ENCODE data around the gene AKT3. TPM values are rescaled to one million over a fixed set of nuclear protein-coding genes. Genes with fewer than 3 reads are reported as not detected.
A peak's percentile ranks its signal among the peaks of the same experiment; 100 is the strongest.

AKT3 gene
- total and polyA plus RNA-seq, 7 donors, result 2.1 to 105 (median 66.4) TPM

DNA sequence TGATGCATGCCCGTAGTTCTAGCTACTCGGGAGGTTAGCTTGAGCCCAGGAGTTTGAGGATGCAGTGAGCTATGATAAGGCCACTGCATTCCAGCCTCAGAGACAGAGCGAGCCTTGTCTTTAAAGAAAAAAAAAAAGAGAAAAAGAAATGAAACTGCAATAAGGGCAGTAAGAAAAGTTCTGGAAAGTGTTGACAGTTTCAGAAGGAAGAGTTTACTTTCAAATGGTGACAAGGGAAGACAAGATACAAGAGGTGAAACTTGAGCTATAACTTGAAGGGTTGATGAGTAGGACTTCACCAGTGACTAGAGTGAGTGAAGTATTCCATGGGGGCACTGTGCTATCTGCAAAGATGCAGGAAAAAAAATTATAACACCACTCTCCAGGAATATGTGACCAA, 125.0 kb downstream of the AKT3 start:
- Histone ChIP-seq H3K4me3 (no peak overlapping the region), H3K27ac (peak overlapping the region in 2 of 4 donors; percentile 0 to 21)

DNA sequence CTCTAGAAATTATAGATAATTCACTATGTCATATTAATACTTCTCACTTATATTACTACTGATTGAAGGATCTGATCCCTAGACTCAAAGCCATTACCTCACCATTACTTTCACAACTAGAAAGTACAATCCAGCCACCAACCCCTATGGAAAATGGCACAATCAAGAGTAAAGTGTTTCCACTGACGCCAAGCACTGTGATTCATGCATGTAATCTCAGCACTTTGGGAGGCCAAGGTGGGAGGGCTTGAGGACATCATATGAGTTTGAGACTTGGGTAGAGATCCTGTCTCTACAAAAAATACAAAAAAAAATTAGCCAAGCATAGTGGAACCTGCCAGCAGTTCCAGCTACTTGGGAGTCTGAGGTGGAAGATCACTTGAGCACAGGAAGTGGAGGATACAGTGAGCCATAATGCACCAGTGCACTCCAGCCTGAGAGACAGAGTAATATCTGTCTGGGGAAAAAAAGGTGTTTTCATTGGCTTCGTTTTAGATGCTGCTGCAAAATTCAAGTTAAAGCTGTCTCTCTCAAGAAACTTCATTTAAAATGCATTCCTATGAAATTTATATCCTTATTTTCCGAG, 126.5 kb downstream of the AKT3 start:
- TF ChIP-seq, protein P1, sequence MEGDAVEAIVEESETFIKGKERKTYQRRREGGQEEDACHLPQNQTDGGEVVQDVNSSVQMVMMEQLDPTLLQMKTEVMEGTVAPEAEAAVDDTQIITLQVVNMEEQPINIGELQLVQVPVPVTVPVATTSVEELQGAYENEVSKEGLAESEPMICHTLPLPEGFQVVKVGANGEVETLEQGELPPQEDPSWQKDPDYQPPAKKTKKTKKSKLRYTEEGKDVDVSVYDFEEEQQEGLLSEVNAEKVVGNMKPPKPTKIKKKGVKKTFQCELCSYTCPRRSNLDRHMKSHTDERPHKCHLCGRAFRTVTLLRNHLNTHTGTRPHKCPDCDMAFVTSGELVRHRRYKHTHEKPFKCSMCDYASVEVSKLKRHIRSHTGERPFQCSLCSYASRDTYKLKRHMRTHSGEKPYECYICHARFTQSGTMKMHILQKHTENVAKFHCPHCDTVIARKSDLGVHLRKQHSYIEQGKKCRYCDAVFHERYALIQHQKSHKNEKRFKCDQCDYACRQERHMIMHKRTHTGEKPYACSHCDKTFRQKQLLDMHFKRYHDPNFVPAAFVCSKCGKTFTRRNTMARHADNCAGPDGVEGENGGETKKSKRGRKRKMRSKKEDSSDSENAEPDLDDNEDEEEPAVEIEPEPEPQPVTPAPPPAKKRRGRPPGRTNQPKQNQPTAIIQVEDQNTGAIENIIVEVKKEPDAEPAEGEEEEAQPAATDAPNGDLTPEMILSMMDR (IDR thresholded peaks at IDR 0.05), result no peak
- TF ChIP-seq POLR2AphosphoS5 (IDR thresholded peaks at IDR 0.05), result no peak
- no peak for TF ChIP-seq EP300 (IDR thresholded peaks at IDR 0.05)
- no peak for TF ChIP-seq POLR2A (IDR thresholded peaks at IDR 0.05)
- H3K4me1 ChIP-seq, result peaks cover 0 to 56% (median 39%) of the 10 kb centered on the region in 4 donors
- H3K27ac ChIP-seq, result no peak overlapping the region
- no peak overlapping the region for H3K4me3 ChIP-seq
- WGBS, 2 donors, result 73 to 83% methylated on average over 3 of the region's 3 CpGs
- intact Hi-C loops (cut with DNase I), result no loop called here
- no peaks in the 10 kb centered on the region for H3K27me3 ChIP-seq
- H3K36me3 ChIP-seq, result no peaks in the 10 kb centered on the region
- H3K9me3 ChIP-seq, result no peaks in the 10 kb centered on the region
- DNase-seq, result no peak

More for the DNA sequence above, 125.0 kb downstream of the AKT3 start:
- Histone ChIP-seq H3K9me3 (no peaks in the 10 kb centered on the region), H3K27me3 (no peaks in the 10 kb centered on the region), H3K4me1 (peaks cover 0 to 45% (median 31%) of the 10 kb centered on the region in 4 donors), H3K36me3 (no peaks in the 10 kb centered on the region)
- no peak for TF ChIP-seq POLR2AphosphoS5 (IDR thresholded peaks at IDR 0.05)
- TF ChIP-seq EP300 (IDR thresholded peaks at IDR 0.05), result no peak
- TF ChIP-seq POLR2A (IDR thresholded peaks at IDR 0.05), result no peak
- TF ChIP-seq, protein P1 (IDR thresholded peaks at IDR 0.05), result no peak
- WGBS, 2 donors, result 79 to 86% methylated on average over 3 of the region's 3 CpGs
- DNase-seq, result no peak
- intact Hi-C loops (cut with DNase I), result no loop called here

DNA sequence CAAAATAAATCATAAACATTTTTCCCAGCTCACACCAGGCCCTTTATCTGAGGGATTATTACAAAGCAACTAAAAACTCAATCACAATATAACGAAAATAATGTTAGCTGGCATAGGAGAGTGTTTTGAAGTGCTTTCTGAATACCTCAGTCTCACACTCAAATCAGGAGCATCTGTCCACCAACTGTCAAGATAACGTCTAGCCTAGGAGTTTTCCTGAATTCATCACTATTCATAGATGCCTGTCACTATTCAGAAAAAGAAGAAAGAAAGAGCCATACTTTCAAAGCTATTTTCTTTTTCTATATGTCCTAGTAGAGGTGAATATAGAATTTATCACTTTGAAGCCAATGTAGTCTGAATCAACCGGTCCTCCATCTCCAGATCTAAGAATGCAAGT, 127.0 kb downstream of the AKT3 start:
- Histone ChIP-seq H3K27ac (no peak overlapping the region), H3K4me3 (no peak overlapping the region), H3K36me3 (no peaks in the 10 kb centered on the region), H3K27me3 (no peaks in the 10 kb centered on the region), H3K4me1 (peaks cover 0 to 60% (median 40%) of the 10 kb centered on the region in 4 donors), H3K9me3 (no peaks in the 10 kb centered on the region)
- intact Hi-C loops (cut with DNase I), result no loop called here
- WGBS, 2 donors, result 81 to 87% methylated on average over 3 of the region's 3 CpGs
- DNase-seq, result no peak
- TF ChIP-seq, protein P1 (IDR thresholded peaks at IDR 0.05), result no peak
- TF ChIP-seq POLR2AphosphoS5 (IDR thresholded peaks at IDR 0.05), result no peak
- TF ChIP-seq POLR2A (IDR thresholded peaks at IDR 0.05), result no peak
- TF ChIP-seq EP300 (IDR thresholded peaks at IDR 0.05), result no peak

- Histone ChIP-seq H3K36me3 (no peaks in the 10 kb centered on the region), H3K4me3 (no peak overlapping the region), H3K9me3 (no peaks in the 10 kb centered on the region), H3K4me1 (peaks cover 0 to 66% (median 37%) of the 10 kb centered on the region in 4 donors), H3K27me3 (no peaks in the 10 kb centered on the region), H3K27ac (no peak overlapping the region)
- intact Hi-C loops (cut with DNase I), result no loop called here
- TF ChIP-seq, protein P1 (IDR thresholded peaks at IDR 0.05), result no peak
- TF ChIP-seq POLR2AphosphoS5 (IDR thresholded peaks at IDR 0.05) (no peak), EP300 (IDR thresholded peaks at IDR 0.05) (no peak), POLR2A (IDR thresholded peaks at IDR 0.05) (no peak)
- 86 to 95% methylated on average over 2 of the region's 2 CpGs for WGBS, 2 donors
- no peak for DNase-seq
Measured at GRCh38 chr1:243719476-243719875, 130.6 kb downstream of the AKT3 start.

DNA sequence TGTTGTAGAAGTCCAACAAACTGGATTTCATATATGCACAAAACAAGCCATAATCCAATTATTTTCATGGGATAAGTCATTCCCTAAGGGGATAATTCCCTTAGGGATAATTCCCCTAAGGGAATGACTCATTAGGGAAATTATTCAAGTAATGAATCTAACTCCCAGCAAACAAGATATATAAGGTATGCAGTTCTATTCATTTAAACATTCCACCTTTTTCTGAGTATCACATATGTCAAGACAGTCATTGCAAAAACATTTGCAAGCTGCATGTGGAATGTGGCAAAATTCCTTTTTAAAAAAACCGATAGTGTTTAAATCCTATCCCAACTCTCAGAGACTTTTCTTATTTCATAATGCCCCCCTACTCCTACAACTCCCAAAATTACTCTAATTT, 131.2 kb downstream of the AKT3 start:
- Histone ChIP-seq H3K4me1 (peaks cover 0 to 72% (median 41%) of the 10 kb centered on the region in 4 donors), H3K27ac (no peak overlapping the region), H3K4me3 (no peak overlapping the region), H3K27me3 (no peaks in the 10 kb centered on the region), H3K9me3 (no peaks in the 10 kb centered on the region), H3K36me3 (no peaks in the 10 kb centered on the region)
- no peak for DNase-seq
- 85 to 94% methylated on average over 1 of the region's 1 CpG for WGBS, 2 donors
- no peak for TF ChIP-seq EP300 (IDR thresholded peaks at IDR 0.05)
- no peak for TF ChIP-seq POLR2A (IDR thresholded peaks at IDR 0.05)
- no peak for TF ChIP-seq POLR2AphosphoS5 (IDR thresholded peaks at IDR 0.05)
- intact Hi-C loops (cut with DNase I), result no loop called here

Measured in sigmoid colon (tissue), 7 donors.